Activated CD8-positive, alpha-beta memory T cell treated with anti-CD3 and anti-CD28 coated beads, Interleukin-2, amount 10 ng/mL, durations not matched to agents 7 days and 5 days (primary cell): Measurements from ENCODE around the gene VARS1. TPM values are rescaled to one million over a fixed set of nuclear protein-coding genes. Genes with fewer than 3 reads are reported as not detected.
"Not testable (repeated sequence)": the region's sequence is repeated elsewhere in the genome, so short reads cannot be mapped to it uniquely, and the experiment has no call there.

ENCODE experiments used
- ATAC-seq: fragments of 150-1000 bp; cut with Tn5 transposase; one replicate; pipeline ENCODE4 v1.10.0; 2021; ENCODE audit warnings: moderate library complexity
- CTCF ChIA-PET: fragments of 350-600 bp; sonication (Branson Sonifier 250); formaldehyde crosslinking; loops from one replicate; lab custom pipeline; 2021; ENCODE audit warnings: antibody characterized with exemption; lab: Charles Lee
- DNase-seq: peaks from one replicate; pipeline ENCODE4 v3.0.0-alpha.2; 2020
- H3K27ac Mint-ChIP-seq: one replicate; pipeline ENCODE4 v1.8.0; 2021; ENCODE audit warnings: mild to moderate bottlenecking, mixed read lengths
- H3K27me3 Mint-ChIP-seq: one replicate; pipeline ENCODE4 v1.8.0; 2021; ENCODE audit warnings: mixed read lengths
- H3K36me3 Mint-ChIP-seq: one replicate; pipeline ENCODE4 v1.8.0; 2021; ENCODE audit warnings: mild to moderate bottlenecking, mixed read lengths
- H3K4me1 Mint-ChIP-seq: one replicate; pipeline ENCODE4 v1.8.0; 2021; ENCODE audit warnings: mixed read lengths
- H3K4me3 Mint-ChIP-seq: one replicate; pipeline ENCODE4 v1.8.0; 2021; ENCODE audit warnings: mild to moderate bottlenecking, moderate library complexity, mixed read lengths
- H3K9me3 Mint-ChIP-seq: one replicate; pipeline ENCODE4 v1.8.0; 2022; ENCODE audit warnings: low read depth, mixed read lengths
- total RNA-seq, 2 experiments: library from RNA; stranded (reverse); gene quantifications; one replicate each; pipeline ENCODE4 v1.2.3, GENCODE V29; 2021

Gene VARS1
- total RNA-seq: 100 to 1,000 TPM; 107 to 140 TPM

DNA sequence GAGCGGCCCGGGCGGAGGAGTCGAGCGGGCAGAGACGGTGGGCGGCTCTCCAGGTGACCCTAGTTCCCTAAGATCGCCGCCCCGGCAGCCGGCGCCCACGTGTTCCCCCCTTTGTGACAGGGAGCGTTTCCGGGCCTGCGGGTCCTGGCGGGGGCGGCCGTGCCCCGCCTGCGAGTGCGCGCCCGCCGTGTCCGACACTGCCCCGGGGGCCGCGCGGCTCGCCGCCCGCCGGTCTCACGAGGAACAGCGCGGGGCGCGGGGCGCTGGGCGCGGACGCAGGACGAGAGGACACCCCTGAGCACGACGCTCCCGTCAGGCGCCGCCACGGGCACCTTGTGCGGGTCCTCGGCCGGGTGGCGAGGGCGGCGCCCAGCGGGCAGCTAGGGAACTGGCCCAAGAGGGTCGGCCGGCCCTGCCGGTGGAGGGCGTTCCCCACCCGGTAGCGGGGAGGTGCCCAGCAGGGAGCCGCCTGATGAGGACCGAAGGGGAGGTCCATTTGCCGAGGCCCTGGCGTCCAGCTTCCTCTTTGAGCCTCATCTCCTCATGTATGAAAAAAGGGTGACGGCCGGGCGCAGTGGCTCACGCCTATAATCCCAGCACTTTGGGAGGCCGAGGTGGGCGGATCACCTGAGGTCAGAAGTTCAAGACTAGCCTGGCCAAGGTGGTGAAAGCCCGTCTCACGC, at the start of gene VARS1:
Gene VARS1, minus strand, starts transcription at position 137 of the 683 bp plus-strand sequence. CDS start 535 bp downstream, outside the sequence.
- Mint-ChIP-seq H3K4me1 (peaks cover 48% of the 10 kb centered on the region), H3K9me3 (no peaks in the 10 kb centered on the region), H3K36me3 (peaks cover 23% of the 10 kb centered on the region), H3K27ac (peak within 1 kb of the TSS; percentile 98), H3K27me3 (no peaks in the 10 kb centered on the region), H3K4me3 (peak within 1 kb of the TSS; percentile 96)
- ATAC-seq (peak; percentile 87), DNase-seq (peak; percentile 90)
- CTCF ChIA-PET: interaction anchor here (0.6 to 4.8 kb wide), 20 partner anchors 9 to 72 kb away, joined by 3 to 46 read pairs (median 4); partner anchors contain the start of genes CLIC1, HSPA1A, HSPA1B and HSPA1L

DNA sequence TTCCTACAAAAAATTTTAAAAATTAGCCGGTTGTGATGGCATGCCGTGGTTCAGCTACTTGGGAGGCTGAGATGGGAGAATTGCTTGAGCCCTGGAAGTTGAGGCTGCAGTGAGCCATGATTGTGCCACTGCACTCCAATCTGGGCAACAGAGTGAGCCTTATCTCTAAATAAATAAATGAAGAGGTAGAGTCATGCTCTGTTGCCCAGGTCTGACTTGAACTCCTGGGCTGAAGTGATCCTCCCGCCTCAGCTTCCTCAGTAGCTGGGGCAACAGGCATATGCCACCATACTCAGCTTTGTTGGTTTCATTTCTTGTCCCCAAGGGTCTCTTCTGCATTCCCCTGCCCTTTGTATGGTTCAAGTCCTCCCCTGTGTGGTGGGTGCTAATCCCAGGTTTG, 49.0 kb upstream of the VARS1 start:
- Mint-ChIP-seq H3K27me3 (no peaks in the 10 kb centered on the region), H3K9me3 (no peaks in the 10 kb centered on the region), H3K4me1 (peaks cover 3% of the 10 kb centered on the region), H3K36me3 (peaks cover 22% of the 10 kb centered on the region), H3K4me3 (no peak overlapping the region), H3K27ac (peak overlapping the region; percentile 57)
- ATAC-seq (no peak), DNase-seq (no peak)
- CTCF ChIA-PET: interaction anchor here (1.1 kb wide), 1 partner anchor 13 kb away, joined by 3 read pairs; no protein-coding TSS in a partner anchor

- no peaks in the 10 kb centered on the region for H3K9me3 Mint-ChIP-seq
- CTCF ChIA-PET: no interaction called here
- no peak for ATAC-seq
- DNase-seq: no peak
- H3K27ac Mint-ChIP-seq: peak overlapping the region; percentile 28
- H3K4me1 Mint-ChIP-seq: peaks cover 26% of the 10 kb centered on the region
- no peaks in the 10 kb centered on the region for H3K27me3 Mint-ChIP-seq
- H3K36me3 Mint-ChIP-seq: peaks cover 46% of the 10 kb centered on the region
- H3K4me3 Mint-ChIP-seq: no peak overlapping the region
Observed at GRCh38 chr6:31842053-31842452, 46.5 kb upstream of the VARS1 start.

GRCh38 chr6:31839779-31840126, 44.2 kb upstream of the VARS1 start:
- not testable (repeated sequence) for DNase-seq, ATAC-seq, H3K27ac Mint-ChIP-seq, H3K9me3 Mint-ChIP-seq, H3K27me3 Mint-ChIP-seq, H3K4me3 Mint-ChIP-seq
- Mint-ChIP-seq H3K36me3 (peaks cover 63% of the 10 kb centered on the region), H3K4me1 (peaks cover 36% of the 10 kb centered on the region)
- CTCF ChIA-PET: interaction anchor here (0.6 to 1.5 kb wide), 5 partner anchors 13 to 161 kb away, joined by 3 to 8 read pairs (median 4); partner anchors contain the start of gene NEU1

DNA sequence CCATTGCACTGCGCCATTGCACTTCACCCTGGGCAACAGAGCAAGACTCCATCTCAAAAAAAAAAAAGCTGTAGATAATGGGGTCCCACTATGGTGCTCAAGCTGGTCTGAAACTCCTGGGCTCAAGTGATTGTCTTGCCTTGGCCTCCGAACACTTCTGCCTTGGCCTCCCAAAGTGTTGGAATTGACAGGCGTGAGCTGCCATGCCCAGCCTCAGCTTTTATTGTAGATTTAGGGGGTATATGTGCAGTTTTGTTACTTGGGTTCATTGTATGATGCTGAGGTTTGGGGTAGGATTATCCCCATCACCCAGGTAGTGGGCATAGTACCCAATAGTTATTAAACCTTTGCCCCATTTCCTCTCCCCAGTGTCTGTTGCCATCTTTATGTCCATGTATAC, 43.4 kb upstream of the VARS1 start:
- H3K4me3 Mint-ChIP-seq: peak overlapping the region; percentile 45
- peak overlapping the region; percentile 18 for H3K27ac Mint-ChIP-seq
- H3K27me3 Mint-ChIP-seq: no peaks in the 10 kb centered on the region
- DNase-seq (no peak), ATAC-seq (no peak)
- CTCF ChIA-PET: interaction anchor here (0.6 to 1.8 kb wide), 6 partner anchors 9 to 158 kb away, joined by 3 to 8 read pairs (median 4); partner anchors contain the start of gene NEU1
- no peaks in the 10 kb centered on the region for H3K9me3 Mint-ChIP-seq
- peaks cover 63% of the 10 kb centered on the region for H3K36me3 Mint-ChIP-seq
- peaks cover 39% of the 10 kb centered on the region for H3K4me1 Mint-ChIP-seq

DNA sequence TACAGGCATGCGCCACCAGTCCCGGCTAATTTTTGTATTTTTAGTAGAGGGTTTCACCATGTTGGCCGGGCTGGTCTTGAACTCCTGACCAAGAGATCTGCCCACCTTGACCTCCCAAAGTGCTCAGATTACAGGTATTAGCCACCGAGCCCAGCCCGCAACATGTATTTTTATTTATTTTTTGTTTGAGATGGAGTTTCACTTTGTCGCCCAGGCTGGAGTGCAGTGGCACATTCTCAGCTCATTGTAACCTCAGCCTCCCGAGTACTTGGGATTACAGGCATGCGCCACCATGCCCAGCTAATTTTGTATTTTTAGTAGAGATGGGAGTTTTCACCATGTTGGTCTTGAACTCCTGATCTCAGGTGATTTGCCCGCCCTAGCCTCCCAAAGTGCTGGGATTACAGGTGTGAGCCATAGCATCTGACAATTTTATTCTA, 42.6 kb upstream of the VARS1 start:
- Mint-ChIP-seq H3K4me3 (peak overlapping the region; percentile 99), H3K4me1 (peaks cover 41% of the 10 kb centered on the region), H3K27ac (peak overlapping the region; percentile 98), H3K36me3 (peaks cover 63% of the 10 kb centered on the region)
- H3K9me3 Mint-ChIP-seq, ATAC-seq, DNase-seq, H3K27me3 Mint-ChIP-seq: not testable (repeated sequence)
- CTCF ChIA-PET: interaction anchor here (1.8 kb wide), 1 partner anchor 8 kb away, joined by 6 read pairs; no protein-coding TSS in a partner anchor

- Mint-ChIP-seq H3K9me3 (no peaks in the 10 kb centered on the region), H3K4me1 (peaks cover 44% of the 10 kb centered on the region), H3K27me3 (no peaks in the 10 kb centered on the region), H3K4me3 (peak overlapping the region; percentile 99), H3K27ac (peak overlapping the region; percentile 98), H3K36me3 (peaks cover 63% of the 10 kb centered on the region)
- DNase-seq: no peak
- CTCF ChIA-PET: interaction anchor here (0.8 to 1.8 kb wide), 3 partner anchors 8 to 157 kb away, joined by 3 to 6 read pairs (median 4); partner anchors contain the start of genes LY6G5C and NEU1
- ATAC-seq: no peak
Observed at GRCh38 chr6:31837369-31838113, 42.0 kb upstream of the VARS1 start.

DNA sequence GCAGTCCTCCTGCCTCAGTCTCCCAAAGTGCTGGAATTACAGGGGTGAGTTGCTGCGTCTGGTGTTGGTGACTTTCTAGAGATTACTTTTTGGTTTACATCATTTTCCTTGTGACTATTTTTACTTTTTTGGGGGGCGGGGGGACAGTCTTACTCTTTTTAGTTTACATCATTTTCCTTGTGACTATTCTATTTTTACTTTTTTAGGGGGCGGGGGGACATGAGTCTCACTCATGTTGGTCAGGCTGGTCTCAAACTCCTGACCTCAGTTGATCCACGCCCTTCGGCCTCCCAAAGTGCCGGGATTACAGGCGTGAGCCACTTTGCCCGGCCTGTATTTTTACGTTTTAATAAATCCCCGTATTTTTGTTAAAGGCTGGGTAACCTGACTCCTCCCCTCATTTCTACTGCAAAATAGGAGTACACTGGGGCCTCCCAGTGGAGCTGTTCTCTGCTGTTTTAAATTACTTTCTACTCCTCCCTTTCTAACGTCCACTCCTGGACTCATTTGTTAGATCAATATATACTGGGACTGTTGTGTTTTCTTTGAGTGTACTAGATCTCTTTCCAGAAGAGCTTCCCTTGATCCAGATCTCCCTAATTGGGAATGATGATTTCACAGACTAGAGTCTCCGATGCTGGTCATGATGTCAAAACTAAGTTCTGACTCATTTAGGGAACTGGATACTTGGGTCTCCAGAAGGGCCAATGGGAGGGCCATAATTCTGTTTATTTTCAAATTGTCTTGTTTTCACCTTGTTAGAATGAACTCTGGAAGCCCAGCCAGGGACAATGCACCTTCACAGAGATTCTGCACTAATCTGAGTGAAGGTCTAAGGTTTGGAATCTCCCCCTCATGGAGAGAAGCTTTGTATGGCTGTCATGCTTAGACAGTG, 41.2 kb upstream of the VARS1 start:
- no peak for ATAC-seq
- peaks cover 60% of the 10 kb centered on the region for H3K36me3 Mint-ChIP-seq
- H3K4me1 Mint-ChIP-seq: peaks cover 46% of the 10 kb centered on the region
- H3K27me3 Mint-ChIP-seq: no peaks in the 10 kb centered on the region
- no peak for DNase-seq
- CTCF ChIA-PET: interaction anchor here (0.6 to 1.4 kb wide), 6 partner anchors 26 to 290 kb away, joined by 3 to 4 read pairs (median 4); partner anchors contain the start of genes ABHD16A, ATP6V1G2, LY6G5C and NEU1
- no peaks in the 10 kb centered on the region for H3K9me3 Mint-ChIP-seq
- peak overlapping the region; percentile 99 for H3K4me3 Mint-ChIP-seq
- H3K27ac Mint-ChIP-seq: peak overlapping the region; percentile 98

DNA sequence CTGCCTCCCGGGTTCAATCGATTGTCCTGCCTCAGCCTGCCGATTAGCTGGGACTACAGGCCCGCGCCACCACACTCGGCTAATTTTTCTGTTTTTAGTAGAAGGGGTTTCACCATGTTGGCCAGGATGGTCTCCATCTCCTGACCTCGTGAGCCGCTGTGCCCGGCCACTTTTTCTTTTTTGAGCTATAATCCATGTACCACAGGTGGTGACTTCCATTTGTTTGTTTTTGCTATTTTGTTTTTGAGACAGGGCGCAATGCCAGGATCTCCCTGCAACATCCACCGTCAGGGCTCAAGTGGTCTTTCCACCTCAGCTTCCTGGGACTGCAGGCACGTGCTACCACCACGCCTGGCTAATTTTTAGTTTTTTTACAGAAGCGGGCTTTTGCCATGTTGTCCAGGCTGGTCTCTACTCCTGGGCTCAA, 40.5 kb upstream of the VARS1 start:
- Mint-ChIP-seq H3K27ac (peak overlapping the region; percentile 98), H3K9me3 (no peaks in the 10 kb centered on the region), H3K4me1 (peaks cover 49% of the 10 kb centered on the region), H3K36me3 (peaks cover 59% of the 10 kb centered on the region), H3K27me3 (no peaks in the 10 kb centered on the region), H3K4me3 (peak overlapping the region; percentile 99)
- no peak for DNase-seq
- CTCF ChIA-PET: interaction anchor here (0.6 to 1.4 kb wide), 6 partner anchors 27 to 290 kb away, joined by 3 to 4 read pairs (median 4); partner anchors contain the start of genes ABHD16A, ATP6V1G2 and NEU1
- no peak for ATAC-seq

DNA sequence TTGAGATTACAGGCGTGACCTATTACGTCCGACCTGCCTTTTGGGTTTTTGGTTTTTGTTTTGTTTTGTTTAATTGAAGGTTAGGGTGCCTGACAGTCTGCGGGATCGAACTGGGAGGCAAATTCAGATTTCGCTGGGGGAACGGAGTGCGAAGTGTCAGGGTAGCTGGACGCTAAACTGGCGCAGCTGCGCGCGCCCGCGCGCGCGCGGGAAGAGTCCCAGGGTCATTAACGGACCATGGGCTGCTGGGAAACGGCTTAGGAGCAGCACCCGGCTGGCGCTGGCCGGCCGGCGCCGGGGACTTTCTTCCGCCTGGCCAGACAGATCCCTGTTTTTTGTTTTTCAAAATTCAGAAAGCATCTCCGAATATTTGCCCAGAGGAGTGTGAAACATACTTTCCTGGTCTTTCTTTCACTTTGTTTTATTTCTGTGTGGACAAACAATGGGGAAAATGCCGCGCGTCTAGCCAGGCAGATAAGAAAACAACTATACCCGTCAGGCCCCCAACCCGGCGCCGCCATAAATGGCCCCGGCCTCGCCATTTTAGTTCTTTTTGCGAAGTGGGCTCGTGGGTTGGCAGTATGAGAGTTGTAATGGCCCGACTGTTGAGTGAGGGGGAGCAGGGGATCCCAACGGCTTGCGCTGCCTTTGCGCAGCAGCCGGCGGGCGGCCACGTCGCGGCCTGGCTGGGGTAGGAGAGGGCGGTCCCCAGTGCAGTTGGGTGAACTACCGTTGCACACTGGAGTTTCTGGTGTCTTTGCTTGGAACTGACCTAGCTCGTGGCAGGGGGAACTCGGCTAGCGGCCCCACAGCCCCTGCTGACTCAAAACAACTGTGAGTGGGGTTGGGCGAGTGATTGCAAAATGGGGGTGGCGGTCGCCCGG, 39.1 kb upstream of the VARS1 start:
- CTCF ChIA-PET: interaction anchor here (0.7 to 1.3 kb wide), 3 partner anchors 43 to 461 kb away, joined by 3 read pairs; no protein-coding TSS in a partner anchor
- Mint-ChIP-seq H3K27ac (peak overlapping the region; percentile 98), H3K4me1 (peaks cover 54% of the 10 kb centered on the region), H3K36me3 (peaks cover 56% of the 10 kb centered on the region), H3K27me3 (no peaks in the 10 kb centered on the region), H3K4me3 (peak overlapping the region; percentile 99), H3K9me3 (no peaks in the 10 kb centered on the region)
- DNase-seq (peak; percentile 83), ATAC-seq (peak; percentile 55)

- CTCF ChIA-PET: interaction anchor here (0.6 to 4.5 kb wide), 21 partner anchors 13 to 1173 kb away, joined by 3 to 51 read pairs (median 6); partner anchors contain the start of genes BAG6, DDAH2, GPANK1 and HSPA1A
- H3K4me3 Mint-ChIP-seq: peak overlapping the region; percentile 96
Observed at GRCh38 chr6:31831350-31832215, 36.0 kb upstream of the VARS1 start.

More at GRCh38 chr6:31831350-31832215, 36.0 kb upstream of the VARS1 start:
- no peak for ATAC-seq
- Mint-ChIP-seq H3K9me3 (no peaks in the 10 kb centered on the region), H3K4me1 (peaks cover 30% of the 10 kb centered on the region), H3K36me3 (peaks cover 27% of the 10 kb centered on the region), H3K27me3 (no peaks in the 10 kb centered on the region), H3K27ac (peak overlapping the region; percentile 83)
- DNase-seq: no peak
